ENCODE measurements around the gene TRAPPC5.

TRAPPC5 gene

GRCh38 chr19:7668842-7669241, 11.8 kb upstream of the TRAPPC5 start, which contains the start of gene RETN:
Gene RETN (plus strand): TSS chr19:7669049. CDS start chr19:7669327, 278 bp downstream.
- Histone ChIP-seq H4K20me1 (ENCODE audit: insufficient read depth, low read length) (no peaks in the 10 kb centered on the region), H3K4me1 (ENCODE audit: low read length) (no peaks in the 10 kb centered on the region), H3K27ac (ENCODE audit: low read length) (no peak within 1 kb of the TSS), H2AFZ (ENCODE audit: low read depth, low read length) (no peak within 1 kb of the TSS), H3K36me3 (replicated peaks; ENCODE audit: low read depth, low read length) (no peaks in the 10 kb centered on the region), H3K9ac (ENCODE audit: low read length) (no peak within 1 kb of the TSS), H3K9me3 (ENCODE audit: insufficient read depth, low read length) (no peaks in the 10 kb centered on the region), H3K79me2 (ENCODE audit: low read length) (no peaks in the 10 kb centered on the region), H3K4me2 (ENCODE audit: low read length) (no peak within 1 kb of the TSS), H3K27me3 (ENCODE audit: low read depth, low read length) (peaks cover 14% of the 10 kb centered on the region), H3K4me3 (ENCODE audit: low read length) (no peak within 1 kb of the TSS)
- TF ChIP-seq EZH2phosphoT487 (IDR thresholded peaks at IDR 0.05; ENCODE audit: low read depth) (no peak), CTCF (IDR thresholded peaks at IDR 0.05; ENCODE audit: low read depth, low read length) (no peak)

- H3K4me3 ChIP-seq (ENCODE audit: low read length), result no peak overlapping the region
- H3K9ac ChIP-seq (ENCODE audit: low read length), result no peak overlapping the region
- no peak overlapping the region for H2AFZ ChIP-seq (ENCODE audit: low read depth, low read length)
- no peaks in the 10 kb centered on the region for H3K4me1 ChIP-seq (ENCODE audit: low read length)
- no peak overlapping the region for H3K27ac ChIP-seq (ENCODE audit: low read length)
- H3K4me2 ChIP-seq (ENCODE audit: low read length), result no peak overlapping the region
- H3K27me3 ChIP-seq (ENCODE audit: low read depth, low read length), result peaks cover 22% of the 10 kb centered on the region
- H3K9me3 ChIP-seq (ENCODE audit: insufficient read depth, low read length), result no peaks in the 10 kb centered on the region
- H3K36me3 ChIP-seq (replicated peaks; ENCODE audit: low read depth, low read length), result no peaks in the 10 kb centered on the region
- no peak for TF ChIP-seq CTCF (IDR thresholded peaks at IDR 0.05; ENCODE audit: low read depth, low read length)
- TF ChIP-seq EZH2phosphoT487 (IDR thresholded peaks at IDR 0.05; ENCODE audit: low read depth), result no peak
- H4K20me1 ChIP-seq (ENCODE audit: insufficient read depth, low read length), result no peaks in the 10 kb centered on the region
- H3K79me2 ChIP-seq (ENCODE audit: low read length), result no peaks in the 10 kb centered on the region
Measured at GRCh38 chr19:7669641-7670040, 11.0 kb upstream of the TRAPPC5 start.

GRCh38 chr19:7670150-7670783, 10.4 kb upstream of the TRAPPC5 start:
- no peaks in the 10 kb centered on the region for H3K4me1 ChIP-seq (ENCODE audit: low read length)
- no peaks in the 10 kb centered on the region for H3K36me3 ChIP-seq (replicated peaks; ENCODE audit: low read depth, low read length)
- no peak overlapping the region for H3K4me3 ChIP-seq (ENCODE audit: low read length)
- no peak overlapping the region for H2AFZ ChIP-seq (ENCODE audit: low read depth, low read length)
- no peak overlapping the region for H3K27ac ChIP-seq (ENCODE audit: low read length)
- TF ChIP-seq CTCF (IDR thresholded peaks at IDR 0.05; ENCODE audit: low read depth, low read length) (no peak), EZH2phosphoT487 (IDR thresholded peaks at IDR 0.05; ENCODE audit: low read depth) (no peak)
- H3K9me3 ChIP-seq (ENCODE audit: insufficient read depth, low read length), result no peaks in the 10 kb centered on the region
- no peak overlapping the region for H3K4me2 ChIP-seq (ENCODE audit: low read length)
- no peaks in the 10 kb centered on the region for H3K79me2 ChIP-seq (ENCODE audit: low read length)
- no peaks in the 10 kb centered on the region for H4K20me1 ChIP-seq (ENCODE audit: insufficient read depth, low read length)
- no peak overlapping the region for H3K9ac ChIP-seq (ENCODE audit: low read length)
- peaks cover 22% of the 10 kb centered on the region for H3K27me3 ChIP-seq (ENCODE audit: low read depth, low read length)

- no peaks in the 10 kb centered on the region for H3K4me1 ChIP-seq (ENCODE audit: low read length)
- H3K79me2 ChIP-seq (ENCODE audit: low read length), result no peaks in the 10 kb centered on the region
- H3K9me3 ChIP-seq (ENCODE audit: insufficient read depth, low read length), result no peaks in the 10 kb centered on the region
- H3K9ac ChIP-seq (ENCODE audit: low read length), result no peak overlapping the region
- TF ChIP-seq EZH2phosphoT487 (IDR thresholded peaks at IDR 0.05; ENCODE audit: low read depth), result no peak
- TF ChIP-seq CTCF (IDR thresholded peaks at IDR 0.05; ENCODE audit: low read depth, low read length), result no peak
- H3K4me2 ChIP-seq (ENCODE audit: low read length), result no peak overlapping the region
- no peak overlapping the region for H3K27ac ChIP-seq (ENCODE audit: low read length)
- H2AFZ ChIP-seq (ENCODE audit: low read depth, low read length), result no peak overlapping the region
- no peaks in the 10 kb centered on the region for H4K20me1 ChIP-seq (ENCODE audit: insufficient read depth, low read length)
- H3K27me3 ChIP-seq (ENCODE audit: low read depth, low read length), result peaks cover 26% of the 10 kb centered on the region
- H3K4me3 ChIP-seq (ENCODE audit: low read length), result no peak overlapping the region
- H3K36me3 ChIP-seq (replicated peaks; ENCODE audit: low read depth, low read length), result no peaks in the 10 kb centered on the region
Measured at GRCh38 chr19:7670790-7671189, 9.8 kb upstream of the TRAPPC5 start.

Measured in OCI-LY3 (cell line).